Keratinocyte (primary cell): ENCODE measurements around the gene NLK.

Experiments
- EZH2 ChIP-seq: IDR thresholded peaks from one replicate; pipeline ENCODE4 v1.6.1; 2012; ENCODE audit warnings: inconsistent platforms, mild to moderate bottlenecking, low read length, moderate library complexity
- TF ChIP-seq, protein P1 (sequence below), 3 experiments: IDR thresholded peaks in 1 of 3; conservative IDR thresholded peaks in 1 of 3; optimal IDR thresholded peaks in 1 of 3; 2 replicates in 2 of 3; 3 replicates in 1 of 3; pipeline versions ENCODE3 to v1.5.1; 2011; ENCODE audit warnings: low read length in 3 of 3, mild to moderate bottlenecking in 3 of 3, moderate library complexity in 2 of 3, control low read depth in 1 of 3, inconsistent platforms in 1 of 3; ENCODE audit not compliant: insufficient read depth in 2 of 3; ENCODE audit errors: extremely low read depth in 1 of 3

GRCh38 chr17:28018439-28019070, 23.9 kb upstream of the NLK start:
- TF ChIP-seq, protein P1, sequence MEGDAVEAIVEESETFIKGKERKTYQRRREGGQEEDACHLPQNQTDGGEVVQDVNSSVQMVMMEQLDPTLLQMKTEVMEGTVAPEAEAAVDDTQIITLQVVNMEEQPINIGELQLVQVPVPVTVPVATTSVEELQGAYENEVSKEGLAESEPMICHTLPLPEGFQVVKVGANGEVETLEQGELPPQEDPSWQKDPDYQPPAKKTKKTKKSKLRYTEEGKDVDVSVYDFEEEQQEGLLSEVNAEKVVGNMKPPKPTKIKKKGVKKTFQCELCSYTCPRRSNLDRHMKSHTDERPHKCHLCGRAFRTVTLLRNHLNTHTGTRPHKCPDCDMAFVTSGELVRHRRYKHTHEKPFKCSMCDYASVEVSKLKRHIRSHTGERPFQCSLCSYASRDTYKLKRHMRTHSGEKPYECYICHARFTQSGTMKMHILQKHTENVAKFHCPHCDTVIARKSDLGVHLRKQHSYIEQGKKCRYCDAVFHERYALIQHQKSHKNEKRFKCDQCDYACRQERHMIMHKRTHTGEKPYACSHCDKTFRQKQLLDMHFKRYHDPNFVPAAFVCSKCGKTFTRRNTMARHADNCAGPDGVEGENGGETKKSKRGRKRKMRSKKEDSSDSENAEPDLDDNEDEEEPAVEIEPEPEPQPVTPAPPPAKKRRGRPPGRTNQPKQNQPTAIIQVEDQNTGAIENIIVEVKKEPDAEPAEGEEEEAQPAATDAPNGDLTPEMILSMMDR (optimal IDR thresholded peaks at IDR 0.05 in 1 of 3, IDR thresholded peaks at IDR 0.05 in 1 of 3, conservative IDR thresholded peaks at IDR 0.05 in 1 of 3; ENCODE audit: extremely low read depth in 1 of 3, insufficient read depth in 2 of 3, low read length in 3 of 3): no peak
- no peak for TF ChIP-seq EZH2
